Kidney glomerular epithelial cell (primary cell): Measurements from ENCODE around the gene PTMS.

Experiments
- DNase-seq: peaks from one replicate; lab custom pipeline; 2025; lab: John Stamatoyannopoulos, UW

PTMS gene

DNA sequence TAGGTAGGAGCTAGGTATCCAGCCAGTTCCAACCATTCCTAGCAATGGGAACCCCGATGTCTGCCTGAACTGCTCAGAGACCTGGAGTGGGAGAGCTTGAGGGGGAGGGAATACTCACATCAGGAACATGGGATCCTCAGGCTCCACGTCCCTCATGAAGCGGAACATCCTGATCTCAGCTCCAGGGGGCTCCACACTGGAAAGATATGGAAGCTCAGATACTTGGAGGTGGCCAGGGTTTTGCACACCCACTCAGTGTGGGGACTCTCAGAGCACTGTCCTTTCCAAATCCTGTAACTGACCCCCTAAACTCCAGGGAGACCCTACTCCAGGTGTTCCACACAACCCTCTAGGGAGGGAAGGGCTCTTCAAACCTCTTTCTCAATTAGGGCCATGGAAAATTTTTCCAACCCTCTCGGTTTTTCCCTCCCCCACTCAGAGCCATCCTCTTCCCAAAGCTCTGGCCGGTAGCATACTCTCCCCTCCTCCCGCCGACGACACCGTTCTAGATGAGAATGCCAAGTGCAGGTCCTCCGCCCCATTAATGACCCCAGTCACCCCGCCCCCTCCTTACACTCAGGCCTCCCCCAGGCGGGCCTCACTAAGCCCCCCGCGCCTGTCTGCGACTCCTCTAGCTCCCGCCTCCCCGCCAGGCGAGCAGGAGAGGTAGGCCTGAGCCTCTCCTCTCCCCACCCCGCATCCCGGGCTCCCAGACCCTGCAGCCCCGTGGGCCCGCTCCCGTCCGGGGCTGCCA, 13.8 kb upstream of the PTMS start:
- peak; percentile 34 for DNase-seq

- DNase-seq = peak; percentile 97
Observed at GRCh38 chr12:6752921-6753771, 13.0 kb upstream of the PTMS start, which contains the start of gene MLF2. TSS of gene MLF2 (minus strand) at chr12:6753141. CDS start at chr12:6752334, 807 bp downstream.

DNA sequence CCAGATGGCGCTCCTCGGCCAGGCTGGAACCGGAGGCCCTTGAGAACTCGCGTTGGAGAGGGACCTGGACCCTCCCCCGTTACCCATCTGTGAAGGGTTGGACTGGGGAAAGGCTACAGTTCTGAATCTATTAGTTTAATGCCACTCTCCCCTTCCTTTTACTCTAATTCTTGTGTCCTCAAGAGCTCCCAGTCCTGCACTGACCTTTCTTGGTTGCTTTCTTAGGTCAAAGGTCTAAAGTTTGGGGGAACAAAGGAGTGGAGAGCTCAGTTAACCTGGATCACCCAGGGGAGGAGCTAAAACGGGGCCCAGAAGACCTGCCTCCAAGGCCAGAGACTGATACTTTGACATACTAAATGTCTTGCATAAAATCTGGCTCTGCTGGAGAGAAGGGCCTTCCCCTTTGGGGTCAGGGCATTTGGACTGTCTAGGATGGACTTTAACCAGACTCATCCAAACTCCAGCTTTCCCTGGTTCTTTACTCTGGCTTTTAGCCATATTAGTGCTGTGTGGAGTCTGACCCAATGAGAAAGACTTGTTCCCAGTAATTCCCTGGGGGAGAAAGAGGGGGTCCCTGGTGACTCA, 12.3 kb upstream of the PTMS start:
- no peak for DNase-seq

- DNase-seq = no peak
Observed at GRCh38 chr12:6754411-6754810, 11.8 kb upstream of the PTMS start.

DNA sequence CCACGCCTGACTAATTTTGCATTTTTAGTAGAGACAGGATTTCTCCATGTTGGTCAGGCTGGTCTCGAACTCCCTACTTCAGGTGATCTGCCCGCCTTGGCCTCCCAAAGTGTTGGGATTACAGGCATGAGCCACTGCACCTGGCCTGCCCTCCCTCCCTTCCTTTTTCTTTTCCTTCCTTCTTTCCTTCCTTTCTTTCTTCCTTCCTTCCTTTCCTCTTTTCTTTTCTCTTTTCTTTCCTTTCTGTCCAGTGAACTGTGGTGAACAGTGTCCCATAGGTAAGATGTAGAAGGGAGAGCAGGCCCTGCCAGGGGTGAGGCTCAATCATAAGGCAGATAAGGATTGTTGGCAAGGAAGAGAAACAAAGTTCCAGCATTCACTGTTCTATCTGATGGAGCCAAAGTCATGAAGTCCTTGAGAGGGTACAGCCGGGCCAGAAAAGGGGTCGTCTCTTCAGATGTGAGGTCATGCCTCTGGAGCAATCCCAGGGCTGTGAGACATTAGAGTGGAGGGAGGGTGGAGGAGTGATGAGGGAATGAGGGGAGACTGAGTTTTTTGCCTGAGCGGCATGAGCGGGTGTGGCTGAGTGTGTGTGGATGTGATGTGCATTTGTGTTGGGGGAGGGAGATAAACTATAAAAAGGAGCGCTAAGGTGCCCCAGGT, 9.0 kb upstream of the PTMS start:
- no peak for DNase-seq

- DNase-seq = no peak
Observed at GRCh38 chr12:6758506-6759095, 7.6 kb upstream of the PTMS start.

DNA sequence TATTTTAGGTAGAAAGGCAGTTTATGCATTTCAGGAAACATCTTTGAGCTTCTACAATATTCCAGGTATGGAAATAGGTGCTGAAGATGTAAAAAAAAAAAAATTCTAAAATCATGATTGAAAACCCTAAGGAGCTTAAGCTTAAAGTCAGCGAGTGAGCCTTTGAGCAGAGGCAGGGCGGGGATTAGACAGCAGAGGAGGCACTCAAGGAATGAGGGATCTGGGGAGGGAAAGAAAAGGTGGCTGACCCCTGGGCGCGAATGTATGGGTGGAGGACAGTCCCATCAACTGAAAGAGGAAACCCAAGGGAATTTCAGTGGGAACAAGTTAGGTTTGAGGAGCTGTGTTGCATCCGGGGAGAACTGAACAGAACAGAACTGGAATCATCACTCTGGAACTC, 6.4 kb upstream of the PTMS start:
- DNase-seq = no peak

GRCh38 chr12:6763380-6763779, 2.8 kb upstream of the PTMS start:
- DNase-seq = no peak

DNA sequence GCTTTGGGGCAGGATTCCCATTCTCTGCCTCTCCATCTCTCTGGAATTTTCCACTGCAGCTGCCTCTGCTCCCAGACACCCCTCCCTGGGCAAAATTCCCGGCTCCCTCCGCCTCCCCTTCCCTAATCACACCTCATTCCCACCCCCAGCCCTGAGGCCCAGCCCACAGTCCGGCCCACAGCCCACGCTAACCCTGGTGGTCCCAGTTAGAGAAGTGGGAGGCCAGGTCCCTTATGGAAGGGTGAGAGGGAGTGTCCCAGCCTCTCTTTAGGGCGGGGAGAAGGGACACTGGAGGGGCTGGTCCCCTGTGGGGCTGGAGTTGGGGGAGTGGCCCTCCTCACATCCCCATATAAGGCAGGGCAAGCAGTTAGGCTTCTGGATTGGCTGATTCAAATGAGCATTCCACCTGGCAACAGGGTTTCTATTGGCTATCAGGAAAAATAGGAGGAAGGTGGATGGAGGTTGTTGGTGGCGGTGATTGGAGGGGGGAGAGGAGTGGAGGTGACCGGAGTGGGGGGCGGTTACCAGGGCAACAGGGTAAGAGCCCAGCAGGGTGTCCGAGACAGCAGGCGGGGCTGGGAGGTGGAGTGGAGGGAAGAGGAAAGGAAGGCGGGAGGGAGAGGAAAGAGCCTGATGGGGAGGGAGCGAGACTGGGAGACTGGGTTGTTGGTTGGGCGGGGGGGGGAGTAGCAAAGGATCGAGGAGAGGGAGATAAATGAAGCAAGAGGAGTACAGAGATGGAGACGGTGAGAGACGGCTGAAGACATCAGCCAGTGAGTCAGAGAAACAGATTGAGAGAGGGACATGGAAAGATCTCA, 1.9 kb upstream of the PTMS start:
- peak; percentile 98 for DNase-seq

DNA sequence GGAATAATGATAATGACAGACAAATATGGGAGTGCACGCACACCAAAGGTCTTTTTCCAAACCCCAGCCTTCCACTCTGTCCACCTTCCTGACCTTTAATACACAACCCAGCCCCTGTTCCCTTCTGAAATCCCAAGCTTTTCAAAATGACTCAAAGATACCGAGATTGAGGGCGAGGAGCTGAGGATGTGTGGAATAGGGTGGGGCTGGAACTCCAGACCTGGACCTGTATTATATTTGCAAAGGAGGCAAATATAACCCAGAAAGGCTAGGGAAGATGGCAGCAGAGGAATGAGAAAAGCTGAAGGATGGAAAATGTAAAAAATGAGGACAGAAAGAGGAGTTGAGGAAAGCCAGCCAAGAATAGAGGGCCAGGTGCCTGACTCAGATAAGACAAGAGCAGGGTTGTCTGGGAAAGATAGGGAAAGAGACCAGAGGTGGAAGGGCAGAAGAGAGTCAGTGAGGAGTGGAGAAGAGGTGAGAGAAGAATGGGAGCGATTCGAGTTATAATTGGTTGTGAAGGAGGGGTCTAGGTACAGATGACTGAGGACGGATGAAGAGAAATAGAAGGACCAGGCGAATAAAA, 1.0 kb upstream of the PTMS start:
- DNase-seq = peak; percentile 16

- DNase-seq = peak; percentile 72
Observed at GRCh38 chr12:6766651-6767349, 637 bp downstream of the PTMS start.

- DNase-seq = no peak
Observed at GRCh38 chr12:6767353-6768319, 1.5 kb downstream of the PTMS start.

- DNase-seq = no peak
Observed at GRCh38 chr12:6768437-6768914, 2.3 kb downstream of the PTMS start.

- DNase-seq = no peak
Observed at GRCh38 chr12:6768990-6769389, 2.8 kb downstream of the PTMS start.

DNA sequence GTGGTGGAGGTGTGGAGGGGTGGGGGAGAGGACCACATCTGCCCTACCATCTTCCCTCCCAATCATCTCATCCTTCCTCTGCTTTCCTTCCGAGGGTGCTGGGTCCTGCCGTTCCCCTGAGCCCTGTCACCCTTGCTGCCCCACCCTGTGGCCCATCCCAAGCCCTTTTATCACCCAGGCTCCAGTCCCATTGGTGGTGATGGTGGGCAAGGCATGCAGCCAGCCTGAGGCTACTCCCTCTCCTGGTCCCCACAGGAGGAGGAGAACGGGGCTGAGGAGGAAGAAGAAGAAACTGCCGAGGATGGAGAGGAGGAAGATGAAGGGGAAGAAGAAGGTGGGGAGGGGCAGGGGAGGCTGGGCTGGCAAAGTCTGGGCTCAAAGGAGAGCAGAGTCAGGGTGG, 3.5 kb downstream of the PTMS start:
- DNase-seq = no peak

- DNase-seq = no peak
Observed at GRCh38 chr12:6770094-6770493, 3.9 kb downstream of the PTMS start.

DNA sequence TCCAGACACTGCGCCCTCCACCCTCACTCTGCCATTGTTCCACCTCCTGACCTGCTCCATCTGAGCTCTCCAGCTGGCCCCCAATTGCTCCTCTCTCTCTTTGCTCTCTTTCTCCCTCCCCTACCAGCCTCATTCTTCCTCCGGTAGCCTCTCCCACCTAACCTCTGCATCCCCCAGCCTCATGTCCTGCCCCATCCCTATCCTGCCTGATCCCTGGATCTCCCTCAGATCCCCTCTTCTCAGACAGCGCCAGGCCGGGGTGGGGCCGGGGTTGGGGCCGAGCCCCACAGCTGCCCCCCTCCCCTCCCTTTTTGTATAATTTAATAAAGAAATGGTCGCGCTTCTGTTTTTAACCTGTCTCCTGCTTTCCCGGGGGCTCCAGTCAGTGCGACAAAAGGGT, 4.4 kb downstream of the PTMS start:
- DNase-seq = no peak

DNA sequence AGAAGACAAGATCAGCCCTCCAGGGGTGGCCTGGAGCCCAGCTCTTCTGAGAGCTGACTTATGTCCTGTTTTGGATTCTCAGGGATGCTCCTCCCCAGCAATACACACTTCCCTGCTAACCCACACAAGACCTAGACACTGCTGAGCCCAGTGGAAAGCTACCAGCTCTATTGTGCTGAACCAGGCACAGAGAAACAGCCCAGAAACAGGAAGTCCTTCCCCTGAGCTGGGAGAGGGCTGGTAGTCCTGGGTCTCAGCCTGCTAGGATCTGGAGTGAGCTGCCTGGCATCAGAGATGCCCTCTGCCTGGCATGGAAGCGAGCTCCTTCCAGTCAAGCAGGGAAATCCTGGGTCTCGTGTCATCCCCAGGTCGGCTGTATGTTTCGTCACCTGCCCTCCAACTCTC, 4.9 kb downstream of the PTMS start:
- DNase-seq = no peak
